Measurements from ENCODE around the gene KRT77. TPM values are rescaled to one million over a fixed set of nuclear protein-coding genes. Genes with fewer than 3 reads are reported as not detected.

Gene KRT77
- polyA plus RNA-seq, 1 of the 3 experiments (the other 2 are of a cell fraction) = not detected

DNA sequence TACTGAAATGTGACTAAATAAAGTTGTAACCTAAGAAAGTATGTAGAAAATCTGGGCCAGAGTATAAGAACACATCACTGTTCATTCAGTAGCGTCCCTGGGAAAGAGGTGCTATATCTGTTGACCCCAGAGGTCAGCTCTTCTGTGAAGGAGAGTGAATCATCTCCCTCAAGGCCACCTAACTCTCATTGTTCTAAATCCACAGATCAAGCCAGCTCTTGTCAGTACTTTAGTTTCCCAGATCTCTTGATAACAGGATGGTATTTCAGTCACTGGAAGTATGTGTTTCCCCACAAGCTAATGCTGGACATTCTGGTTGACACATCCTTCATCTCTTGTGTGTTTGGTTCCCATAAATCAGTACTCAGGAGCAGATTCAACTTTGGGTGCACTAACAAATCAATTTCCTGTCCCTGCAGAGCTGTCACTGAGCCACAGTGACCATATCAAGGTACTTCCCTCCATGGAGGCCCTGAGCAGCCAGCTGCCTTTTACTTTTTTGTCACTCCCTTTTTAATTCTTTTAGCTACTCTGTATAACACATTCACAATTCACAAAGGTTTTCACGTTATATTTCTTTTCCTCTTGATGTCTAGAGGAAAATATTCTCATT is 30.9 kb downstream of the KRT77 start:
- Histone ChIP-seq H3F3A (replicated peaks; ENCODE audit: insufficient read depth) (no peaks in the 10 kb centered on the region), H3K4me3 (ENCODE audit: low read depth in 2 of 2, low read length in 1 of 2) (no peak overlapping the region), H2AFZ (ENCODE audit: low read depth) (no peak overlapping the region), H3K9ac (no peak overlapping the region), H3K4me1 (ENCODE audit: control insufficient read depth in 1 of 2, insufficient read depth in 2 of 2, low read depth in 1 of 2, low read length in 1 of 2) (no peaks in the 10 kb centered on the region), H3K36me3 (replicated peaks in 1 of 2; ENCODE audit: control insufficient read depth in 1 of 2, insufficient read depth in 2 of 2, low read length in 1 of 2) (no peaks in the 10 kb centered on the region), H3K27me3 (ENCODE audit: insufficient read depth) (peaks cover 49% of the 10 kb centered on the region), H3K79me2 (ENCODE audit: insufficient read depth) (no peaks in the 10 kb centered on the region), H3K4me2 (no peak overlapping the region), H3K27ac (ENCODE audit: low read depth in 2 of 2, low read length in 1 of 2) (no peak overlapping the region), H3K9me3 (no peaks in the 10 kb centered on the region), H4K20me1 (ENCODE audit: insufficient read depth) (no peaks in the 10 kb centered on the region), H3K9me2 (no peaks in the 10 kb centered on the region)
- ChIA-PET POLR2A (no interaction called here), CTCF (interaction anchor here (0.5 to 1.5 kb wide), 2 partner anchors 29 to 193 kb away, joined by 3 read pairs; no protein-coding TSS in a partner anchor)
- DNase-seq = no peak
- no peak for TF ChIP-seq SIN3A (IDR thresholded peaks at IDR 0.05; ENCODE audit: borderline replicate concordance, low read depth, low read length)
- 7% methylated on average over 2 of the region's 2 CpGs for WGBS (ENCODE audit: low lambda C conversion rate)

DNA sequence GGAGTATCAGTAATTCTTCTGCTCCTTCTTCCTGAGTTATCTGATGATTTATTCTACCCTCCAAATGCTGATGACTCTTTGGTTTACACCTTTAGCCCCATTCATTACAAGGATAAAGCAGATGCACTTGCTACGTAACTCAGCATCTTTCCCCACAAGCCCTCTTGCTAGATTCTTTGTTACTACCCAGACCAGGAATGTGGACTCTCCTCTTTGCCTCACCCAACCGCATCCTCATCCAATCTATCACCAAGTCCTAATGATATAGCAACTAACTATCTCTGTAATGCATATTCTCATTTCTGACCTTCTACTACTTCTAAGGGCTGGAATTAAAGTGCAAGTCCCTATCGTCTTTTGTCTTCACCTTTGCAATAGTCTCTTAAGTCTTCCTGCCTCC is 32.4 kb downstream of the KRT77 start:
- Histone ChIP-seq H3K9me3 (no peaks in the 10 kb centered on the region), H2AFZ (ENCODE audit: low read depth) (no peak overlapping the region), H3K9me2 (no peaks in the 10 kb centered on the region)

DNA sequence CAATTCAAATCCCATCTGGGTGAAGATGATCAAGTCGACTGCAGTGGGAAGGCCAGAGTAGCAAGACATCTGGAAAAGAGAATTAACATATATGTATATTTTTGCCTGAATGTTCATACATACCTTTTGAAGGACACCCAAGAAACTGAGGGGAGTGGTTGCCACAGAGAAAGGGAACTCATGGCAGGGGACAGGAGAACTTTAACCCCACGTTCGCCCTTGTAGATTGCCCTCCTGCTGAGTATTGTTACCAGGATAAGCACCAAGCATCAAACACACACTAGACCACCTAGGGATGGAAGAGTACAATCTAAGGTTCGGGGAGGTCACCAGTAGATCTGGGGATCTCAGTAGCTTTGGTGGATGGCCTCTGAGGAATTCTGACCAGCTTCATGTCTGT is 32.8 kb downstream of the KRT77 start:
- Histone ChIP-seq H3K4me2 (no peak overlapping the region), H3K36me3 (replicated peaks in 1 of 2; ENCODE audit: control insufficient read depth in 1 of 2, insufficient read depth in 2 of 2, low read length in 1 of 2) (no peaks in the 10 kb centered on the region), H3K79me2 (ENCODE audit: insufficient read depth) (no peaks in the 10 kb centered on the region), H3K27ac (ENCODE audit: low read depth in 2 of 2, low read length in 1 of 2) (no peak overlapping the region), H4K20me1 (ENCODE audit: insufficient read depth) (no peaks in the 10 kb centered on the region), H3K4me1 (ENCODE audit: control insufficient read depth in 1 of 2, insufficient read depth in 2 of 2, low read depth in 1 of 2, low read length in 1 of 2) (no peaks in the 10 kb centered on the region), H3K9me2 (no peaks in the 10 kb centered on the region), H3F3A (replicated peaks; ENCODE audit: insufficient read depth) (no peaks in the 10 kb centered on the region), H3K27me3 (ENCODE audit: insufficient read depth) (peaks cover 43% of the 10 kb centered on the region), H3K9ac (no peak overlapping the region), H3K9me3 (no peaks in the 10 kb centered on the region), H3K4me3 (ENCODE audit: low read depth in 2 of 2, low read length in 1 of 2) (no peak overlapping the region), H2AFZ (ENCODE audit: low read depth) (no peak overlapping the region)
- no peak for DNase-seq
- 21% methylated on average over 4 of the region's 4 CpGs for WGBS (ENCODE audit: low lambda C conversion rate)
- TF ChIP-seq JUND (IDR thresholded peaks at IDR 0.05) = no peak
- TF ChIP-seq YY1 (IDR thresholded peaks at IDR 0.05; ENCODE audit: low read depth) = no peak
- TF ChIP-seq EP300 (IDR thresholded peaks at IDR 0.05; ENCODE audit: borderline replicate concordance in 1 of 2, low read depth in 1 of 2, low read length in 1 of 2) = no peak
- TF ChIP-seq FOSL2 (IDR thresholded peaks at IDR 0.05; ENCODE audit: borderline replicate concordance, low read depth) = no peak
- TF ChIP-seq TAF1 (IDR thresholded peaks at IDR 0.05; ENCODE audit: borderline replicate concordance, low read depth, low read length) = no peak
- TF ChIP-seq, protein P1, sequence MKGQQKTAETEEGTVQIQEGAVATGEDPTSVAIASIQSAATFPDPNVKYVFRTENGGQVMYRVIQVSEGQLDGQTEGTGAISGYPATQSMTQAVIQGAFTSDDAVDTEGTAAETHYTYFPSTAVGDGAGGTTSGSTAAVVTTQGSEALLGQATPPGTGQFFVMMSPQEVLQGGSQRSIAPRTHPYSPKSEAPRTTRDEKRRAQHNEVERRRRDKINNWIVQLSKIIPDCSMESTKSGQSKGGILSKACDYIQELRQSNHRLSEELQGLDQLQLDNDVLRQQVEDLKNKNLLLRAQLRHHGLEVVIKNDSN (IDR thresholded peaks at IDR 0.05; ENCODE audit: borderline replicate concordance, low read depth) = no peak
- no peak for TF ChIP-seq MXI1 (IDR thresholded peaks at IDR 0.05; ENCODE audit: low read depth, low read length)
- TF ChIP-seq, protein P2, sequence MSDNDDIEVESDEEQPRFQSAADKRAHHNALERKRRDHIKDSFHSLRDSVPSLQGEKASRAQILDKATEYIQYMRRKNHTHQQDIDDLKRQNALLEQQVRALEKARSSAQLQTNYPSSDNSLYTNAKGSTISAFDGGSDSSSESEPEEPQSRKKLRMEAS (IDR thresholded peaks at IDR 0.05; ENCODE audit: low read depth) = no peak
- no peak for TF ChIP-seq EZH2phosphoT487 (IDR thresholded peaks at IDR 0.05; ENCODE audit: borderline replicate concordance, low read depth)
- ChIA-PET CTCF (no interaction called here), POLR2A (no interaction called here)

More for the DNA sequence above, 32.4 kb downstream of the KRT77 start:
- H3K4me2 ChIP-seq = no peak overlapping the region
- no peak overlapping the region for H3K27ac ChIP-seq (ENCODE audit: low read depth in 2 of 2, low read length in 1 of 2)
- H3K36me3 ChIP-seq (replicated peaks in 1 of 2; ENCODE audit: control insufficient read depth in 1 of 2, insufficient read depth in 2 of 2, low read length in 1 of 2) = no peaks in the 10 kb centered on the region
- H3K9ac ChIP-seq = no peak overlapping the region
- H3K79me2 ChIP-seq (ENCODE audit: insufficient read depth) = no peaks in the 10 kb centered on the region
- no peak overlapping the region for H3K4me3 ChIP-seq (ENCODE audit: low read depth in 2 of 2, low read length in 1 of 2)
- H3K27me3 ChIP-seq (ENCODE audit: insufficient read depth) = peaks cover 43% of the 10 kb centered on the region
- CTCF ChIA-PET = no interaction called here
- TF ChIP-seq, protein P3, sequence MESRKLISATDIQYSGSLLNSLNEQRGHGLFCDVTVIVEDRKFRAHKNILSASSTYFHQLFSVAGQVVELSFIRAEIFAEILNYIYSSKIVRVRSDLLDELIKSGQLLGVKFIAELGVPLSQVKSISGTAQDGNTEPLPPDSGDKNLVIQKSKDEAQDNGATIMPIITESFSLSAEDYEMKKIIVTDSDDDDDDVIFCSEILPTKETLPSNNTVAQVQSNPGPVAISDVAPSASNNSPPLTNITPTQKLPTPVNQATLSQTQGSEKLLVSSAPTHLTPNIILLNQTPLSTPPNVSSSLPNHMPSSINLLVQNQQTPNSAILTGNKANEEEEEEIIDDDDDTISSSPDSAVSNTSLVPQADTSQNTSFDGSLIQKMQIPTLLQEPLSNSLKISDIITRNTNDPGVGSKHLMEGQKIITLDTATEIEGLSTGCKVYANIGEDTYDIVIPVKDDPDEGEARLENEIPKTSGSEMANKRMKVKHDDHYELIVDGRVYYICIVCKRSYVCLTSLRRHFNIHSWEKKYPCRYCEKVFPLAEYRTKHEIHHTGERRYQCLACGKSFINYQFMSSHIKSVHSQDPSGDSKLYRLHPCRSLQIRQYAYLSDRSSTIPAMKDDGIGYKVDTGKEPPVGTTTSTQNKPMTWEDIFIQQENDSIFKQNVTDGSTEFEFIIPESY (IDR thresholded peaks at IDR 0.05; ENCODE audit: borderline replicate concordance, low read depth) = no peak
- TF ChIP-seq GATA2 (CRISPR knock-in tag; IDR thresholded peaks at IDR 0.05) (no peak), MEF2A (IDR thresholded peaks at IDR 0.05; ENCODE audit: borderline replicate concordance, low read depth) (no peak), ELF1 (IDR thresholded peaks at IDR 0.05) (no peak), SIN3A (IDR thresholded peaks at IDR 0.05; ENCODE audit: borderline replicate concordance, low read depth, low read length) (no peak), EZH2phosphoT487 (IDR thresholded peaks at IDR 0.05; ENCODE audit: borderline replicate concordance, low read depth) (no peak), FOXM1 (IDR thresholded peaks at IDR 0.05; ENCODE audit: low read depth) (no peak)
- TF ChIP-seq, protein P4, sequence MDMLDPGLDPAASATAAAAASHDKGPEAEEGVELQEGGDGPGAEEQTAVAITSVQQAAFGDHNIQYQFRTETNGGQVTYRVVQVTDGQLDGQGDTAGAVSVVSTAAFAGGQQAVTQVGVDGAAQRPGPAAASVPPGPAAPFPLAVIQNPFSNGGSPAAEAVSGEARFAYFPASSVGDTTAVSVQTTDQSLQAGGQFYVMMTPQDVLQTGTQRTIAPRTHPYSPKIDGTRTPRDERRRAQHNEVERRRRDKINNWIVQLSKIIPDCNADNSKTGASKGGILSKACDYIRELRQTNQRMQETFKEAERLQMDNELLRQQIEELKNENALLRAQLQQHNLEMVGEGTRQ (IDR thresholded peaks at IDR 0.05; ENCODE audit: borderline replicate concordance, low read depth, low read length) = no peak
- no peak for DNase-seq
- no peaks in the 10 kb centered on the region for H4K20me1 ChIP-seq (ENCODE audit: insufficient read depth)
- WGBS (ENCODE audit: low lambda C conversion rate) = 25% methylated on average over 3 of the region's 3 CpGs
- no peaks in the 10 kb centered on the region for H3F3A ChIP-seq (replicated peaks; ENCODE audit: insufficient read depth)
- POLR2A ChIA-PET = no interaction called here
- no peaks in the 10 kb centered on the region for H3K4me1 ChIP-seq (ENCODE audit: control insufficient read depth in 1 of 2, insufficient read depth in 2 of 2, low read depth in 1 of 2, low read length in 1 of 2)

All from SK-N-SH (cell line).